ENCODE measurements around the gene CNTFR. TPM values are rescaled to one million over a fixed set of nuclear protein-coding genes. Genes with fewer than 3 reads are reported as not detected.
A peak's percentile ranks its signal among the peaks of the same experiment; 100 is the strongest.

The CNTFR gene
- total RNA-seq, 2 experiments from 2014 or later: not detected

GRCh38 chr9:34599546-34599945 is 10.0 kb upstream of the CNTFR start:
- POLR2A ChIA-PET: no interaction called here

GRCh38 chr9:34594177-34594576 is 4.7 kb upstream of the CNTFR start:
- H3K36me3 Mint-ChIP-seq: no peaks in the 10 kb centered on the region
- CTCF ChIA-PET: interaction anchor here (1.2 to 2.5 kb wide), 2 partner anchors 9 to 190 kb away, joined by 5 to 13 read pairs; no protein-coding TSS in a partner anchor
- intact Hi-C loops (cut with micrococcal nuclease): loop anchor here (5.0 kb wide), 2 partner anchors 157 to 192 kb away; no protein-coding TSS in a partner anchor
- H3K4me3 Mint-ChIP-seq: no peak overlapping the region
- POLR2A ChIA-PET: no interaction called here
- H3K4me1 Mint-ChIP-seq (ENCODE audit: low read depth): peaks cover 18% of the 10 kb centered on the region
- H3K27ac Mint-ChIP-seq: no peak overlapping the region
- H3K9me3 Mint-ChIP-seq: no peaks in the 10 kb centered on the region
- no peak for DNase-seq
- peaks cover 34% of the 10 kb centered on the region for H3K27me3 Mint-ChIP-seq

More at GRCh38 chr9:34599546-34599945, 10.0 kb upstream of the CNTFR start:
- Mint-ChIP-seq H3K9me3 (no peaks in the 10 kb centered on the region), H3K4me3 (no peak overlapping the region), H3K27me3 (peaks cover 3% of the 10 kb centered on the region), H3K36me3 (no peaks in the 10 kb centered on the region), H3K4me1 (ENCODE audit: low read depth) (no peaks in the 10 kb centered on the region), H3K27ac (no peak overlapping the region)
- DNase-seq: no peak
- CTCF ChIA-PET: interaction anchor here (1.2 to 1.6 kb wide), 2 partner anchors 13 to 196 kb away, joined by 3 to 7 read pairs; partner anchors contain the start of gene RPP25L
- intact Hi-C loops (cut with micrococcal nuclease): no loop called here

DNA sequence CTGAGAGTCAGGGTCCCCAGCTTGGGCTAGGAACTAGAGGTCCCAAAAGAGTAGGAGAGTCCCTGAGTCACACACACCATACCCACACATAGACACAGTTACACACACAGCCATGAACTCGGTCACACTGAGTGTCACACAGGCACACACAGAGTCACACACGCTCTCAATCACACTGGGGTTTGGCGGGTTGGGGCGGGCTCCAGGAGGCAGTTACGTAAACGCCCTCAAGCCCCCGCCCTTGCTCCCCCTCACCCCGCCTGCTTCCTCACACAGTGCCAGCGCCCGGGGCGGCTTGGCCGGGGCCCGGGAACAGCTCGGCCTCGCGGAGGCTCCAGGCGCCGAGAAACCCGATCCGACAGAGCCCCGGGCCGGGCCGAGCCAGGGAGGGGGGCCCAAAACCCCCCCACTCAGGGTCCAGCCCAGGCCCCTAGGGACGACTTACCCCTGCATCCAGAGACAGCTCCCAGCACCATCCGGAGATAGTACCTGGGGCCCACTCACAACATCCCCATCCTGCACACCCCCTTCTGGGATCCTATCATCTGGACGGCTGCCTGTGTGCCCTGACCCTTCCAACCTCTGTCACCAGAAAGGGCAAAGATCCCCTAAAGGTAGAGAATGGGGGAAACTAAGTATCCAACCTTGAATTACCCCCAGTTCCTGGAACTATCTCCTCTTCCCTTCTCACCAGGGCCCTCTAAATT is 3.5 kb upstream of the CNTFR start:
- H3K36me3 Mint-ChIP-seq: no peaks in the 10 kb centered on the region
- no peaks in the 10 kb centered on the region for H3K9me3 Mint-ChIP-seq
- no peak overlapping the region for H3K27ac Mint-ChIP-seq
- POLR2A ChIA-PET: no interaction called here
- intact Hi-C loops (cut with micrococcal nuclease): loop anchor here (5.0 kb wide), 2 partner anchors 156 to 191 kb away; no protein-coding TSS in a partner anchor
- H3K4me3 Mint-ChIP-seq: no peak overlapping the region
- DNase-seq: no peak
- H3K27me3 Mint-ChIP-seq: peaks cover 45% of the 10 kb centered on the region
- H3K4me1 Mint-ChIP-seq (ENCODE audit: low read depth): peaks cover 25% of the 10 kb centered on the region
- CTCF ChIA-PET: interaction anchor here (0.6 to 3.3 kb wide), 11 partner anchors 10 to 713 kb away, joined by 3 to 41 read pairs (median 13); partner anchors contain the start of gene DCTN3

DNA sequence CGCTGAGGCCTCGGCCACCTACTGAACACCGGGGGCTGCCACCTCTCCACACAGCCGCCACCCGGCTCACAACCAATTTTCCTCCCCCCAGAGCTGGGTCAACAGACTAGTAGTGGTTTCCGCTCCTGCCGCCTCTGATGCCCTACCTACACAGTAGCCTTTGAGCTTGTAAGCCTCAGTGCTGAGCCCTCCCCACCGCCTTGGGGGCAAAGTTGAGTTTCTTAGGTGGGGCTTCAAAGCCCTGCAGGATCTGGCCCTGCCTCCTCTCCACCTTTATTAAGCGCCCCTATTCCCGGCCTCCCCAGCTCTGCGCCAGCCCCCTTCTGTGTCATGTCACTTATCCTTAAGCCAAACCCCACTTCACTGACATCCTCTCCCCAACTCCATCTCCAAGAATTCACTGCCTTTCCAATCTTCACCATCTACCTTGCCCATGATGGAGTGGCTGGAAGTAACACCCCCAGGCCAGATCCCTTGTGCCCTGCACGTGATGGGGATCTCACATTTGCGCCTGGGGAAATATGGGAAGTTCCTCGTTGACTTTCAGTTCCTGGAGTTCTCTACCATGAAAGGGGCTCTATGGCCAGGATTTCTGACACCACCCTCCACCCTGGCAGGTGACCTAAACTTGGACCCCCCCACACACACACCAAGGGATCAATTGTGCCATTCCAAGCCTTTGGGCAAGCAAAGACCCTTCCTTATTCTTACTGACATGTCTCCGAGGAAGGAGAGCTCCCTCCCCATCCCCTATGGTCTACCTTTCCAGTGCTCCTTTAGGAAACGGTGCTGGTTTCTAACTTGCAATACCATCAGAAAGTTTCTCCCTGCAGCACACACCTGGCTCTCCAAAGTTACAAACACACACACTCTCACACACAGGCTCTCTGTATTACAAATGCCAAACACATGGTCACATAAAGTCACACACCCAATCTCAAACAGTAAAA is 2.7 kb upstream of the CNTFR start:
- no peaks in the 10 kb centered on the region for H3K9me3 Mint-ChIP-seq
- peaks cover 52% of the 10 kb centered on the region for H3K27me3 Mint-ChIP-seq
- H3K4me3 Mint-ChIP-seq: no peak overlapping the region
- POLR2A ChIA-PET: interaction anchor here (1.5 kb wide), 1 partner anchor 42 kb away, joined by 3 read pairs; no protein-coding TSS in a partner anchor
- no peaks in the 10 kb centered on the region for H3K36me3 Mint-ChIP-seq
- intact Hi-C loops (cut with micrococcal nuclease): loop anchor here (1.0 to 5.0 kb wide), 5 partner anchors 30 to 190 kb away; no protein-coding TSS in a partner anchor
- CTCF ChIA-PET: interaction anchor here (0.6 to 3.3 kb wide), 41 partner anchors 9 to 339 kb away, joined by 3 to 41 read pairs (median 5); partner anchors contain the start of genes DCTN3 and MYORG
- H3K27ac Mint-ChIP-seq: no peak overlapping the region
- H3K4me1 Mint-ChIP-seq (ENCODE audit: low read depth): peaks cover 25% of the 10 kb centered on the region
- DNase-seq: no peak

- CTCF ChIA-PET: interaction anchor here (0.5 to 3.3 kb wide), 50 partner anchors 8 to 462 kb away, joined by 3 to 41 read pairs (median 5); partner anchors contain the start of genes DCTN3, MYORG and RPP25L
- Mint-ChIP-seq H3K9me3 (no peaks in the 10 kb centered on the region), H3K27ac (no peak overlapping the region), H3K27me3 (peaks cover 60% of the 10 kb centered on the region), H3K4me1 (ENCODE audit: low read depth) (peaks cover 25% of the 10 kb centered on the region), H3K4me3 (peak overlapping the region; percentile 53), H3K36me3 (no peaks in the 10 kb centered on the region)
- DNase-seq: peak; percentile 86
- intact Hi-C loops (cut with micrococcal nuclease): loop anchor here (1.0 to 5.0 kb wide), 5 partner anchors 29 to 189 kb away; no protein-coding TSS in a partner anchor
- POLR2A ChIA-PET: interaction anchor here (1.5 kb wide), 1 partner anchor 41 kb away, joined by 3 read pairs; no protein-coding TSS in a partner anchor
These were observed 1.9 kb upstream of the CNTFR start for GRCh38 chr9:34591248-34591916.

DNA sequence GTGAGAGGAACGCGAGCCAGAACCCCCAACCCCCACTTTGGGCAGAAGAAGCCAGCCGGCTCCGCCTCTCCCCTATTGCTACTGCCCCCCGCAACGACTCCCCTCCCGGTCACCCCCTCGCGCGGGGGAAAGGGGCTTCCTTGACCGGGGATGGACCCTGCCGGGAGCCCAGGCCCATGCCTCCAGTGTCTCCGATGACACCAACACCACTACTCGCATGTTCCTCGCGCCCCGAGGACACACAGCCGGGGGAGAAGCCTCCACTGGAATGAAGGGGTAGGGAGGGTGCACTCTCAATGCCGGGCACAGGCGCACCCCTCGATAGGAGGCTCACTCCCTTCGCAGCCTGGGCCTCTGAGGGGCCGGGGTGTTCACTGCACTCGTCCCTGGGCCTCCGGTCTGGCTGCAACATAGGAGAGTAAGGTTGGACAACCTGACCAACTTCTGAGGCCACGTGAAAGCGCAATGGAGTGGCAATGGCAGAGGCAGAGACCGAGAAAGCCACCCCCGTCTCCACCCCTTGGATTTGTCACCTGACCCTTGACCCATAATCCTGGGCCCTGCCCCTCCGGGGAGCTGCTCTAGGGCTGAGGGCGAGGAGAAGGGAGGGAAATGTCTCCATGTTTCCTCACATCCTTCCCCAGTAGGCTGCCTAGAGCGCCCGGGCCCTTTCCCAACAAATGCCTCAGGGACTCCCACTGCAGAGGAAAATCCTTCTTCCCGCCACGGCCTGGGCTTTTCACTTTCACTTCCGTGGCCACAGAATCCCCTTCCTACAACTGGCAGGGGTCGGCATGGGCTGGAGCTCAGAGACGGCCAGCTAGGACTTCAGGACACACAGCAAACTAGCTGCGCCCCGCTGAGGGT is 1.1 kb upstream of the CNTFR start:
- Mint-ChIP-seq H3K9me3 (no peaks in the 10 kb centered on the region), H3K4me1 (ENCODE audit: low read depth) (peaks cover 25% of the 10 kb centered on the region), H3K27ac (no peak overlapping the region), H3K27me3 (peaks cover 64% of the 10 kb centered on the region), H3K4me3 (peak overlapping the region; percentile 53), H3K36me3 (no peaks in the 10 kb centered on the region)
- peak; percentile 38 for DNase-seq
- ChIA-PET CTCF (interaction anchor here (0.9 to 3.3 kb wide), 33 partner anchors 11 to 338 kb away, joined by 3 to 41 read pairs (median 6); partner anchors contain the start of genes DCTN3, MYORG and RPP25L), POLR2A (interaction anchor here (0.6 to 1.5 kb wide), 2 partner anchors 40 to 68 kb away, joined by 3 read pairs; no protein-coding TSS in a partner anchor)
- intact Hi-C loops (cut with micrococcal nuclease): loop anchor here (1.0 to 5.0 kb wide), 5 partner anchors 28 to 188 kb away; no protein-coding TSS in a partner anchor

DNA sequence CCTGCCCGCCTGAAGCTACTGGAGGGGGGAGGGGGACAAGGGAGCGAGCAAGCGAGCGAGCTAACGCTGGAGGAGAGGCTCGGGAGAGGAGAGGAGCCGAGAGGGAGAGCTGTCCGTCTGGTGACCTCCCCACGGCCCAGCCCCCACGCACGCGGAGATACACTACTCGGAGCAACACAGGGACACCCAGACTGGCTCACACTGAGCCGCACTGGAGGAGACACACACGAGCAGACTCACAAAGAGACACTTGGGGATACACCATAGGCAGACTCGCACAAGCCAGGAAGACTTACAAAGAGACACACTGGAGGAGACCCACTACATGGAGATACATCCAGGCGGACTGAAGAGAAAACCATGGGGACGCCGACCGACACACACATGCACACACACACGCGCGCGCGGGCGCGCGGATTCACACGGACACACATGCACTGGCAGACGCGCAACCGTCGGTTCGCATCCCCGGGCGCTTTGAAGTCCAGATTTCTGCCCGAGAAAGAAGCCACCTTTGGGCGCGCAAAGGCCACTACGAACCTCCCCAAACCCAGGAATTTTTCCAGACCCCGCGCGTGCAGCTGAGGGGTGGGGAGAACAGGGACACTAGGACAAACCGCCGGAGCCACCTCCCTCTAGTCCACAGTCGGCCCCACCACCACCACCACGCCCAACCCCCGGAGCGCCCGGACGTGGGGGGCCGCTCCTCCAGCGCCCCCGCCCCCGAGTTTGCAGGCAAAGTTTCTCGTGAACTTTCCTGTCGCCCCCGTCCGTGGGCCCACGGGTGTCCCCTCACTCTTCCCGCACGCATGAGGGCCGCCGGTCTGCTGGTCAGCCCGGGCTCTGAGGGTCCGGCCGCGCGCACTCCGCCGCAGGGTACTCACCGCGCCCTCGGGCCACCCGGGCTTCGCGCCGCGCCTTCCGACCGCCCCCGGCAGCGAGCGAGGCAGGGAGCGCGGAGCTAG is 571 bp downstream of the CNTFR start:
- Mint-ChIP-seq H3K4me3 (peak overlapping the region; percentile 12), H3K36me3 (no peaks in the 10 kb centered on the region), H3K4me1 (ENCODE audit: low read depth) (peaks cover 25% of the 10 kb centered on the region), H3K9me3 (no peaks in the 10 kb centered on the region), H3K27me3 (peaks cover 69% of the 10 kb centered on the region), H3K27ac (no peak overlapping the region)
- CTCF ChIA-PET: interaction anchor here (0.9 to 1.1 kb wide), 2 partner anchors 41 to 185 kb away, joined by 3 to 4 read pairs; no protein-coding TSS in a partner anchor
- no peak for DNase-seq
- POLR2A ChIA-PET: no interaction called here
- intact Hi-C loops (cut with micrococcal nuclease): no loop called here

- no peaks in the 10 kb centered on the region for H3K36me3 Mint-ChIP-seq
- no peak for DNase-seq
- H3K4me3 Mint-ChIP-seq: no peak overlapping the region
- H3K9me3 Mint-ChIP-seq: no peaks in the 10 kb centered on the region
- intact Hi-C loops (cut with micrococcal nuclease): no loop called here
- CTCF ChIA-PET: interaction anchor here (0.7 to 1.5 kb wide), 5 partner anchors 16 to 183 kb away, joined by 3 to 6 read pairs (median 5); no protein-coding TSS in a partner anchor
- no peak overlapping the region for H3K27ac Mint-ChIP-seq
- POLR2A ChIA-PET: no interaction called here
- H3K4me1 Mint-ChIP-seq (ENCODE audit: low read depth): peaks cover 25% of the 10 kb centered on the region
- peaks cover 58% of the 10 kb centered on the region for H3K27me3 Mint-ChIP-seq
These were observed 2.3 kb downstream of the CNTFR start for GRCh38 chr9:34587271-34587670.

DNA sequence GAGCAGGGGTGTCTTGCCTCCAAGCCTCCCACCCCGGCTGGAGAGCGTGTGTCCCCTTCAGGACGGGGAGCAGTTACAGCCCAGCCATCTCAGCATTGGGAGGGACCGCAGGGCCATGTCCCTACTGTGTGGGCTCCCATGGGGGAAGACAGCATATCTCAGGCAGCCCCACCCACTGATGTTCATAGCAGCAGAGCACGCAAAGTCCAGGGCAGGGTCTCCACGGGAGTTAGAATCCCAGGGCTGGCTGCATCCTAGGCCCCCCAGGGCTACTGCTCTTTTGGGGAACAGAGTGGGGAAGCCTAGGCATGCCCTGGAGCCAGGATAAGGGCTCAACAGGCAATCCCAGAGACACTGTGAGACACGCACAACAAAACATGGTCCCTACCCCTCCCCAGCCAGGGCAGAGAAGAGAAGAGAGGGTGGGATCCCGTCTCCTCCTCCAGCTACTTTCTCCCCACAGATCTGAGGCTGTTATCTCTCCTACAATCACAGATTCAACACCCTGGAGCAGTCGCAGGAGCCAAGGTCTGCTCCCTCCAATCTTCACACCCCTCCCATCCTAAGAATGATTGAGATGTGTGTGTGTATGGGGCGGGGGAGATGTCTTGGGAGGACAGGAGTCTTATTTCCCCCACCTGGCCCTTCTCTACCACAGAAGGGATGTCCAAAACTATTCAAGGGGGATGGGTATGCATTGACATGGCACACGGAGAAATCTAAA is 3.4 kb downstream of the CNTFR start:
- H3K36me3 Mint-ChIP-seq: no peaks in the 10 kb centered on the region
- POLR2A ChIA-PET: no interaction called here
- peaks cover 18% of the 10 kb centered on the region for H3K4me1 Mint-ChIP-seq (ENCODE audit: low read depth)
- H3K27me3 Mint-ChIP-seq: peaks cover 55% of the 10 kb centered on the region
- intact Hi-C loops (cut with micrococcal nuclease): no loop called here
- no peak overlapping the region for H3K27ac Mint-ChIP-seq
- H3K9me3 Mint-ChIP-seq: no peaks in the 10 kb centered on the region
- CTCF ChIA-PET: interaction anchor here (1.2 kb wide), 1 partner anchor 24 kb away, joined by 5 read pairs; no protein-coding TSS in a partner anchor
- no peak for DNase-seq
- H3K4me3 Mint-ChIP-seq: no peak overlapping the region

Data from activated CD4-positive, alpha-beta memory T cell treated with anti-CD3 and anti-CD28 coated beads for 36 hours (primary cell).